ENCODE results near the gene PPIA. TPM values are rescaled to one million over a fixed set of nuclear protein-coding genes. Genes with fewer than 3 reads are reported as not detected.
"Not testable (repeated sequence)": the region's sequence is repeated elsewhere in the genome, so short reads cannot be mapped to it uniquely, and the experiment has no call there.

The PPIA gene
- total and polyA plus RNA-seq, 2 experiments from 2014 or later: 903 to 2,579 TPM

DNA sequence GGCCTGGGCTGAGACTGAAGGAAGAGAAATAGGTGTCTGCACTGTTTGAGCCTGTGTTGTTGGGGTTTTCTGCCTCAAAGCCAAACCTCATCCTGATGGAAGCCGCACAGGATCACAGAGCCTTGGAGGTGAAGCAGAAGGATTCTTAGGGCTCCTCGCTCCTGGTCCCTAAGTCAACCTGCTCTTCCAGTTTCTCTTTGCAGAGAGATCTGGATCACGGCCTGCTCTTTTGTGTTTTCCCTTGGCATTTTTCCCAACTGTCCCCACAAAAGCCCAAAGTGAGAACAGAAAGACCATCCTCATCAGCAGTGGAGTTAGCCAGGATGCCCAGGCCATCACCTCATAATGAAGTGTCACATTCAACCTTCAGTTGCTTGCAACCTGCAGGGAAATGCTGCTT is 20.3 kb upstream of the PPIA start:
- no peaks in the 10 kb centered on the region for H3K36me3 ChIP-seq
- DNase-seq (ENCODE audit: low read depth in 1 of 2, low spot score in 1 of 2): no peak
- H3K9me3 ChIP-seq (ENCODE audit: low read depth): no peaks in the 10 kb centered on the region
- no peaks in the 10 kb centered on the region for H3K27me3 ChIP-seq
- TF ChIP-seq CTCF (IDR thresholded peaks at IDR 0.05; ENCODE audit: low read depth, low read length): no peak
- H3K4me3 ChIP-seq: no peak overlapping the region
- peaks cover 5% of the 10 kb centered on the region for H3K4me1 ChIP-seq (ENCODE audit: low read depth)
- no peak overlapping the region for H3K27ac ChIP-seq

DNA sequence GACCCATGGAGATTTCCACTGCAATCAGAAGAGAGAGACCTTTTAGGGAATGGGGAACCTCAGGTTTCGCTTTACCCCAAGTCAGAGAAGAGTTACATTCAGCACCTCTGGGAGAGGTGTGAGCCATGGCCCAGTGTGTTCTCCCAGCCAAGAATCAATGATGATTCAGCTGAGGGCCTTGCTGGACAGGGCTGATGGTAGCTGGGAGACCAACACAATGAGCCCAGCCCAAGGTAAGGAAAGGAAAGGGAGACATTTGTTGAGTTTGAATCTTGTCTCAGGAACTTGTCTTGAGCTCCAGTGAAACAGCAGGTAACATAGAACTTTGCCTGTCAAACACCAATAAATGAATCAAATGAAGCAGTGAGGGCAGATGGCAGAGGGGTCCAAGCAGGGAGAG is 14.0 kb upstream of the PPIA start:
- no peak overlapping the region for H3K4me3 ChIP-seq
- DNase-seq (ENCODE audit: low read depth in 1 of 2, low spot score in 1 of 2): no peak
- TF ChIP-seq CTCF (IDR thresholded peaks at IDR 0.05; ENCODE audit: low read depth, low read length): no peak

DNA sequence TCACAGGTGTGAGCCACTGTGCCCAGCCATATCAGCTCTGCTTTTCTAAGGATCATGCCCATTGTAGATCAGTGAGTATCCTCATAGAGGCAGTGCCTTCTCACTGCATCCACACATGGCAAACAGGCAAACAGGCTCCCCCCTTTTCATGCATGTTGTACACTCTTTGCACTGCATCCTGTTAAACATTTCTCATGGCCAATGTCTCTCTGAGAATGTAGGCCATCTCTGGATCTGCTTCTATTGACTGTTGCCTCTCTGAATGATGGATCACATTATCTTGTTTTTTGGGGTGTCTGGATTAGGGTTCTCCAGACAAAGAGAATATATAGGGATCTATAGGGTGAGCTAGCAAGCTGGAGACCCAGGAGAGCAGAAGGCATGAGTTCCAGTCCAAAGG is 13.1 kb upstream of the PPIA start:
- Histone ChIP-seq H3K4me1 (ENCODE audit: low read depth) (peaks cover 5% of the 10 kb centered on the region), H3K27me3 (no peaks in the 10 kb centered on the region), H3K9me3 (ENCODE audit: low read depth) (no peaks in the 10 kb centered on the region), H3K27ac (no peak overlapping the region), H3K4me3 (no peak overlapping the region), H3K36me3 (no peaks in the 10 kb centered on the region)
- DNase-seq (ENCODE audit: low read depth in 1 of 2, low spot score in 1 of 2): no peak
- TF ChIP-seq CTCF (IDR thresholded peaks at IDR 0.05; ENCODE audit: low read depth, low read length): no peak

More for the DNA sequence above, 14.0 kb upstream of the PPIA start:
- no peaks in the 10 kb centered on the region for H3K36me3 ChIP-seq
- H3K27ac ChIP-seq: no peak overlapping the region
- H3K4me1 ChIP-seq (ENCODE audit: low read depth): peaks cover 5% of the 10 kb centered on the region
- no peaks in the 10 kb centered on the region for H3K9me3 ChIP-seq (ENCODE audit: low read depth)
- H3K27me3 ChIP-seq: no peaks in the 10 kb centered on the region

GRCh38 chr7:44784364-44784763 is 12.1 kb upstream of the PPIA start:
- TF ChIP-seq CTCF (IDR thresholded peaks at IDR 0.05; ENCODE audit: low read depth, low read length): no peak
- no peak overlapping the region for H3K27ac ChIP-seq
- H3K4me3 ChIP-seq: no peak overlapping the region
- H3K36me3 ChIP-seq: no peaks in the 10 kb centered on the region
- H3K27me3 ChIP-seq: no peaks in the 10 kb centered on the region
- H3K9me3 ChIP-seq (ENCODE audit: low read depth): no peaks in the 10 kb centered on the region
- no peak for DNase-seq (ENCODE audit: low read depth in 1 of 2, low spot score in 1 of 2)
- peaks cover 5% of the 10 kb centered on the region for H3K4me1 ChIP-seq (ENCODE audit: low read depth)

DNA sequence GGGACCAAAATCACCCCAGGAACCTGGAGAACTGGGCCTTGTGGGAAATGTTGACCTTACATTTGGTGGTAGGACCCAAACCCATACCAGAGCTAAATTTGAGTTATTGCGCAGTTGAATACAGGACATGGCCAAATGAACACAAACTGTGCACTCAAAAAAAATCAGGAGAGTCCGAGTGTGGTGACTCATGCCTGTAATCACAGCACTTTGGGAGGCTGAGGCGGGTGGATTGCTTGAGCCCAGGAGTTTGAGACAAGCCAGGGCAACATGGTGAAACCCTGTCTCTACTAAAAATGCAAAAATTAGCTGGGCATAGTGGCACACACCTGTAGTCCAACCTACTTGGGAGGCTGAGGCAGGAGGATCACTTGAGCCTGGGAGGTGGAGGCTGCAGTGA is 11.3 kb upstream of the PPIA start:
- H3K27ac ChIP-seq; H3K27me3 ChIP-seq; H3K4me1 ChIP-seq (ENCODE audit: low read depth); H3K36me3 ChIP-seq; H3K4me3 ChIP-seq; H3K9me3 ChIP-seq (ENCODE audit: low read depth): not testable (repeated sequence)
- peak in 1 of 2 donors; percentile 27 for DNase-seq (ENCODE audit: low read depth in 1 of 2, low spot score in 1 of 2)

DNA sequence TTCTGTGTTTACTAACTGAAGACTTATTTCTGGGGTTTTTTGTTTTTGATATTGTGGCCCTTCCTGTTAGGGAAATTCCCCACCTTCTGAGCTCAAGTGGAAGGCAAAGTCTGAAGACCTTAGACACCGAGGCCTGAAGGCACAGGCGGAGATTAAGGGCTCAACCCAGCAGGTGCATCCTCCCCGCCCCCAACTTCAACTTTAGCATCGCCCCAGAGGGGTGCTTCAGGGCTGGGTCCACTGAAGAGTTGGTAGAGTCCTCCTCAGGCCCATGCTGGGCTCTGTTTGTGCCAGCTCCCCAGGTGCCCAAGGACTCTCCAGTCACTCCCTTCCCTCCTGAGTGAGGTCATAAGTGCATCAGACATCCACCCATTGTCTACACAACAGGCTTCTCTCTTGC is 9.4 kb upstream of the PPIA start:
- no peak for DNase-seq (ENCODE audit: low read depth in 1 of 2, low spot score in 1 of 2)
- no peaks in the 10 kb centered on the region for H3K4me1 ChIP-seq (ENCODE audit: low read depth)
- no peaks in the 10 kb centered on the region for H3K9me3 ChIP-seq (ENCODE audit: low read depth)
- TF ChIP-seq CTCF (IDR thresholded peaks at IDR 0.05; ENCODE audit: low read depth, low read length): no peak
- no peak overlapping the region for H3K4me3 ChIP-seq
- H3K27me3 ChIP-seq: no peaks in the 10 kb centered on the region
- H3K36me3 ChIP-seq: no peaks in the 10 kb centered on the region
- H3K27ac ChIP-seq: no peak overlapping the region

Measured in cardiac muscle cell (in vitro differentiated cells and primary cell).